Measurements from ENCODE around the gene TRAF1. TPM values are rescaled to one million over a fixed set of nuclear protein-coding genes. Genes with fewer than 3 reads are reported as not detected.

Gene TRAF1
- total RNA-seq, 1 experiment from 2014 or later, result 0.85 TPM

- in situ Hi-C loops (cut with HindIII; ENCODE audit: low sequenced_read_pairs), result no loop called here
- no peak for DNase-seq (ENCODE audit: low spot score)
Measured at GRCh38 chr9:120861935-120862334, 64.7 kb downstream of the TRAF1 start.

GRCh38 chr9:120860083-120860482 is 66.5 kb downstream of the TRAF1 start:
- in situ Hi-C loops (cut with HindIII; ENCODE audit: low sequenced_read_pairs), result no loop called here
- no peak for DNase-seq (ENCODE audit: low spot score)

- in situ Hi-C loops (cut with HindIII; ENCODE audit: low sequenced_read_pairs), result no loop called here
- no peak for DNase-seq (ENCODE audit: low spot score)
Measured at GRCh38 chr9:120859361-120859760, 67.2 kb downstream of the TRAF1 start.

- in situ Hi-C loops (cut with HindIII; ENCODE audit: low sequenced_read_pairs), result no loop called here
- DNase-seq (ENCODE audit: low spot score), result no peak
Measured at GRCh38 chr9:120857902-120858301, 68.7 kb downstream of the TRAF1 start.

GRCh38 chr9:120857481-120857880 is 69.1 kb downstream of the TRAF1 start:
- in situ Hi-C loops (cut with HindIII; ENCODE audit: low sequenced_read_pairs), result no loop called here
- peak; percentile 49 for DNase-seq (ENCODE audit: low spot score)

- in situ Hi-C loops (cut with HindIII; ENCODE audit: low sequenced_read_pairs), result no loop called here
- DNase-seq (ENCODE audit: low spot score), result peak; percentile 50
Measured at GRCh38 chr9:120856700-120857099, 69.9 kb downstream of the TRAF1 start.

- DNase-seq (ENCODE audit: low spot score), result peak; percentile 18
- in situ Hi-C loops (cut with HindIII; ENCODE audit: low sequenced_read_pairs), result no loop called here
Measured at GRCh38 chr9:120855827-120856670, 70.5 kb downstream of the TRAF1 start.

- no peak for DNase-seq (ENCODE audit: low spot score)
- in situ Hi-C loops (cut with HindIII; ENCODE audit: low sequenced_read_pairs), result no loop called here
Measured at GRCh38 chr9:120854596-120855327, 71.8 kb downstream of the TRAF1 start.

- in situ Hi-C loops (cut with HindIII; ENCODE audit: low sequenced_read_pairs), result no loop called here
- no peak for DNase-seq (ENCODE audit: low spot score)
Measured at GRCh38 chr9:120853198-120853597, 73.4 kb downstream of the TRAF1 start.

Other genes starting within 250 kb of the TRAF1 start
- gene MEGF9, start 212.3 kb downstream of the TRAF1 start, total RNA-seq (2014; rRNA removed; shearing (Covaris generic)), result 4.2 and 7.5 TPM in 2 replicates
- 19.0 and 19.1 TPM in 2 replicates for gene FBXW2, start 133.4 kb downstream of the TRAF1 start, total RNA-seq (2014; rRNA removed; shearing (Covaris generic))
- gene PSMD5, start 83.9 kb downstream of the TRAF1 start, total RNA-seq (2014; rRNA removed; shearing (Covaris generic)), result 21.5 and 27.9 TPM in 2 replicates
- gene PHF19, start 49.6 kb downstream of the TRAF1 start, total RNA-seq (2014; rRNA removed; shearing (Covaris generic)), result 60.2 and 66.5 TPM in 2 replicates
- 15.6 and 20.7 TPM in 2 replicates for gene C5, start 123.5 kb upstream of the TRAF1 start, total RNA-seq (2014; rRNA removed; shearing (Covaris generic))
- 4.4 and 9.6 TPM in 2 replicates for gene CNTRL, start 148.2 kb upstream of the TRAF1 start, total RNA-seq (2014; rRNA removed; shearing (Covaris generic))

All from G401 (cell line).